ENCODE results near the gene TBXAS1.

TBXAS1 gene

GRCh38 chr7:139870380-139870779, 41.3 kb downstream of the TBXAS1 start:
- no peak for TF ChIP-seq CTCF (IDR thresholded peaks at IDR 0.05; ENCODE audit: low read depth, low read length, missing control alignments)
- in situ Hi-C loops (cut with HindIII; ENCODE audit: low sequenced_read_pairs) = loop anchor here (5.0 kb wide), 1 partner anchor 92 kb away; no protein-coding TSS in a partner anchor
- no peak overlapping the region for H3K4me3 ChIP-seq (ENCODE audit: low read depth, low read length)
- DNase-seq (ENCODE audit: low read depth) = no peak

DNA sequence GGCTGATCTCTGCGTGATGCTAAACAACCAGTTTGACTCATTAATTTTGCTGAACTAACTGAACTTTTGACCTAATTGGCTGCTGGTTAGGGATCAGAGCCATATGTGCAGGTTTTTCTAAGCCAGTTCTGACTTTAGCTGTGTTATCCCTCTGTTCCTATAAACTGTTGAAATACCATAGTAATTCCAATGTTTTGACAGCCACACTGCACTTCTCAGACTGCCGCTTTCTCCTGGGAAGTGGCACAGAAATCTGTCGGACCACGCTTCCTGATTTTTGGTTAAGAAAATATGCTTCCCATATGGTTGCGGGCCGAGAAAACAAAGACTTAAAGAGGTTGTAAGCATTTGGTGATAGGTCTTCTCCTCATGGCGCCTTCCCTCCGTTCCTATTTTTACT, 42.3 kb downstream of the TBXAS1 start:
- DNase-seq (ENCODE audit: low read depth) = no peak
- no peak for TF ChIP-seq CTCF (IDR thresholded peaks at IDR 0.05; ENCODE audit: low read depth, low read length, missing control alignments)
- in situ Hi-C loops (cut with HindIII; ENCODE audit: low sequenced_read_pairs) = loop anchor here (5.0 kb wide), 1 partner anchor 91 kb away; no protein-coding TSS in a partner anchor
- H3K4me3 ChIP-seq (ENCODE audit: low read depth, low read length) = no peak overlapping the region

- DNase-seq (ENCODE audit: low read depth) = no peak
- H3K4me3 ChIP-seq (ENCODE audit: low read depth, low read length) = no peak overlapping the region
- TF ChIP-seq CTCF (IDR thresholded peaks at IDR 0.05; ENCODE audit: low read depth, low read length, missing control alignments) = no peak
- in situ Hi-C loops (cut with HindIII; ENCODE audit: low sequenced_read_pairs) = loop anchor here (5.0 kb wide), 1 partner anchor 90 kb away; no protein-coding TSS in a partner anchor
These were observed 42.8 kb downstream of the TBXAS1 start for GRCh38 chr7:139871820-139872219.

GRCh38 chr7:139873593-139874301, 44.7 kb downstream of the TBXAS1 start:
- no peak for TF ChIP-seq CTCF (IDR thresholded peaks at IDR 0.05; ENCODE audit: low read depth, low read length, missing control alignments)
- DNase-seq (ENCODE audit: low read depth) = no peak
- in situ Hi-C loops (cut with HindIII; ENCODE audit: low sequenced_read_pairs) = loop anchor here (5.0 kb wide), 1 partner anchor 89 kb away; no protein-coding TSS in a partner anchor
- H3K4me3 ChIP-seq (ENCODE audit: low read depth, low read length) = no peak overlapping the region

GRCh38 chr7:139874302-139874629, 45.2 kb downstream of the TBXAS1 start:
- no peak for DNase-seq (ENCODE audit: low read depth)
- H3K4me3 ChIP-seq (ENCODE audit: low read depth, low read length) = no peak overlapping the region
- no peak for TF ChIP-seq CTCF (IDR thresholded peaks at IDR 0.05; ENCODE audit: low read depth, low read length, missing control alignments)
- in situ Hi-C loops (cut with HindIII; ENCODE audit: low sequenced_read_pairs) = loop anchor here (5.0 kb wide), 1 partner anchor 88 kb away; no protein-coding TSS in a partner anchor

- H3K4me3 ChIP-seq (ENCODE audit: low read depth, low read length) = no peak overlapping the region
- DNase-seq (ENCODE audit: low read depth) = no peak
- in situ Hi-C loops (cut with HindIII; ENCODE audit: low sequenced_read_pairs) = no loop called here
- no peak for TF ChIP-seq CTCF (IDR thresholded peaks at IDR 0.05; ENCODE audit: low read depth, low read length, missing control alignments)
These were observed 46.8 kb downstream of the TBXAS1 start for GRCh38 chr7:139875821-139876241.
